Measurements from ENCODE around the gene LINS1.

DNA sequence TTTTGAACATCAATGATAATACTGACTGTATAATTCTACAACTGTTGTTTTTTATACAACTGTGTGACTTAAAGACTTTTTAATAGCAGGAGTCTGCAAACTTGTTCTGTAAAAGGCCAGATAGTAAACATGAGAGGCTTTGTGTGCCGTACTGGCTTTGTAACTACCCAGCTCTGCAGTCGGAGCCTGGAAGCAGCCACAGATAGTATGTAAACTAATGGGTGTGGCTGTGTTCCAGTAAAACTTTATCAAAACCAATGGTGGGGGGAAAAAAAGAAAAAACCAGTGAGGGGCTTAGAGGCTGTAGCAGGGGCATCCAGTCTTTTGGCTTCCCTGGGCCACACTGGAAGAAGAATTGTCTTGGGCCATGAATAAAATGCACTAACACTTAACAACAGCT, 12.4 kb upstream of the LINS1 start:
- TF ChIP-seq, protein P1, sequence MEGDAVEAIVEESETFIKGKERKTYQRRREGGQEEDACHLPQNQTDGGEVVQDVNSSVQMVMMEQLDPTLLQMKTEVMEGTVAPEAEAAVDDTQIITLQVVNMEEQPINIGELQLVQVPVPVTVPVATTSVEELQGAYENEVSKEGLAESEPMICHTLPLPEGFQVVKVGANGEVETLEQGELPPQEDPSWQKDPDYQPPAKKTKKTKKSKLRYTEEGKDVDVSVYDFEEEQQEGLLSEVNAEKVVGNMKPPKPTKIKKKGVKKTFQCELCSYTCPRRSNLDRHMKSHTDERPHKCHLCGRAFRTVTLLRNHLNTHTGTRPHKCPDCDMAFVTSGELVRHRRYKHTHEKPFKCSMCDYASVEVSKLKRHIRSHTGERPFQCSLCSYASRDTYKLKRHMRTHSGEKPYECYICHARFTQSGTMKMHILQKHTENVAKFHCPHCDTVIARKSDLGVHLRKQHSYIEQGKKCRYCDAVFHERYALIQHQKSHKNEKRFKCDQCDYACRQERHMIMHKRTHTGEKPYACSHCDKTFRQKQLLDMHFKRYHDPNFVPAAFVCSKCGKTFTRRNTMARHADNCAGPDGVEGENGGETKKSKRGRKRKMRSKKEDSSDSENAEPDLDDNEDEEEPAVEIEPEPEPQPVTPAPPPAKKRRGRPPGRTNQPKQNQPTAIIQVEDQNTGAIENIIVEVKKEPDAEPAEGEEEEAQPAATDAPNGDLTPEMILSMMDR (IDR thresholded peaks at IDR 0.05): no peak
- no peak for TF ChIP-seq ESRRA (IDR thresholded peaks at IDR 0.05; ENCODE audit: borderline replicate concordance, low read length)
